ENCODE measurements around the gene FBXO31. TPM values are rescaled to one million over a fixed set of nuclear protein-coding genes. Genes with fewer than 3 reads are reported as not detected.

Gene FBXO31
- total RNA-seq, 2 donors from 2014 or later, result 18.6 to 22.1 TPM

- H3K9me3 ChIP-seq (ENCODE audit: control insufficient read depth, low read length), result no peaks in the 10 kb centered on the region
- Mint-ChIP-seq H3K27me3 (ENCODE audit: insufficient read depth) (no peaks in the 10 kb centered on the region), H3K36me3 (ENCODE audit: low read depth) (peaks cover 64% of the 10 kb centered on the region), H3K9me3 (no peaks in the 10 kb centered on the region), H3K4me1 (peaks cover 4% of the 10 kb centered on the region), H3K4me3 (no peak overlapping the region), H3K27ac (no peak overlapping the region)
- H3K4me3 ChIP-seq (ENCODE audit: low read length), result no peak overlapping the region
- H3K27me3 ChIP-seq (ENCODE audit: control insufficient read depth, insufficient read depth, low read length, poor library complexity, severe bottlenecking), result no peaks in the 10 kb centered on the region
- peaks cover 64% of the 10 kb centered on the region for H3K36me3 ChIP-seq (ENCODE audit: control insufficient read depth, insufficient read depth, low read length)
- no peak for TF ChIP-seq CTCF (conservative IDR thresholded peaks at IDR 0.05)
- no peak overlapping the region for H3K27ac ChIP-seq (ENCODE audit: low read depth, low read length)
- H3K4me1 ChIP-seq (ENCODE audit: control insufficient read depth, insufficient read depth, low read length), result no peaks in the 10 kb centered on the region
- 91 to 93% methylated on average over 20 to 24 of the region's 24 CpGs for WGBS, 2 experiments (ENCODE audit: insufficient coverage in 1 of 2, insufficient read length in 1 of 2)
- no peak overlapping the region for H3K9ac ChIP-seq (ENCODE audit: extremely low read depth, low read length, poor library complexity, severe bottlenecking)
- DNase-seq, result no peak
These were observed 30.7 kb upstream of the FBXO31 start for GRCh38 chr16:87414251-87414680.

- 91 to 96% methylated on average over 13 to 27 of the region's 27 CpGs for WGBS, 2 experiments (ENCODE audit: insufficient coverage in 1 of 2, insufficient read length in 1 of 2)
- Mint-ChIP-seq H3K36me3 (ENCODE audit: low read depth) (peaks cover 61% of the 10 kb centered on the region), H3K4me3 (no peak overlapping the region)
These were observed 29.4 kb upstream of the FBXO31 start for GRCh38 chr16:87412996-87413421.

GRCh38 chr16:87412371-87412995 lies 28.9 kb upstream of the FBXO31 start:
- H3K4me1 ChIP-seq (ENCODE audit: control insufficient read depth, insufficient read depth, low read length), result no peaks in the 10 kb centered on the region
- H3K9ac ChIP-seq (ENCODE audit: extremely low read depth, low read length, poor library complexity, severe bottlenecking), result no peak overlapping the region
- H3K4me3 Mint-ChIP-seq, result no peak overlapping the region
- WGBS, 2 experiments (ENCODE audit: insufficient coverage in 1 of 2, insufficient read length in 1 of 2), result 91 to 94% methylated on average over 25 to 31 of the region's 31 CpGs
- DNase-seq, result peak; percentile 13
- no peaks in the 10 kb centered on the region for H3K27me3 Mint-ChIP-seq (ENCODE audit: insufficient read depth)
- no peaks in the 10 kb centered on the region for H3K9me3 Mint-ChIP-seq
- H3K4me1 Mint-ChIP-seq, result peaks cover 8% of the 10 kb centered on the region
- H3K27ac Mint-ChIP-seq, result no peak overlapping the region
- peaks cover 57% of the 10 kb centered on the region for H3K36me3 Mint-ChIP-seq (ENCODE audit: low read depth)
- no peak overlapping the region for H3K27ac ChIP-seq (ENCODE audit: low read depth, low read length)
- no peaks in the 10 kb centered on the region for H3K27me3 ChIP-seq (ENCODE audit: control insufficient read depth, insufficient read depth, low read length, poor library complexity, severe bottlenecking)
- no peak overlapping the region for H3K4me3 ChIP-seq (ENCODE audit: low read length)
- peaks cover 67% of the 10 kb centered on the region for H3K36me3 ChIP-seq (ENCODE audit: control insufficient read depth, insufficient read depth, low read length)
- no peak for TF ChIP-seq CTCF (conservative IDR thresholded peaks at IDR 0.05)
- no peaks in the 10 kb centered on the region for H3K9me3 ChIP-seq (ENCODE audit: control insufficient read depth, low read length)

More at GRCh38 chr16:87412996-87413421, 29.4 kb upstream of the FBXO31 start:
- Mint-ChIP-seq H3K27ac (no peak overlapping the region), H3K4me1 (peaks cover 8% of the 10 kb centered on the region), H3K9me3 (no peaks in the 10 kb centered on the region), H3K27me3 (ENCODE audit: insufficient read depth) (no peaks in the 10 kb centered on the region)
- Histone ChIP-seq H3K4me3 (ENCODE audit: low read length) (no peak overlapping the region), H3K4me1 (ENCODE audit: control insufficient read depth, insufficient read depth, low read length) (no peaks in the 10 kb centered on the region), H3K9ac (ENCODE audit: extremely low read depth, low read length, poor library complexity, severe bottlenecking) (no peak overlapping the region), H3K36me3 (ENCODE audit: control insufficient read depth, insufficient read depth, low read length) (peaks cover 67% of the 10 kb centered on the region), H3K9me3 (ENCODE audit: control insufficient read depth, low read length) (no peaks in the 10 kb centered on the region), H3K27me3 (ENCODE audit: control insufficient read depth, insufficient read depth, low read length, poor library complexity, severe bottlenecking) (no peaks in the 10 kb centered on the region), H3K27ac (ENCODE audit: low read depth, low read length) (no peak overlapping the region)
- peak; percentile 44 for DNase-seq
- TF ChIP-seq CTCF (conservative IDR thresholded peaks at IDR 0.05), result peak; percentile 13

Measured in endodermal cell (in vitro differentiated cells).